ENCODE results near the gene PLCD3.

Gene PLCD3

DNA sequence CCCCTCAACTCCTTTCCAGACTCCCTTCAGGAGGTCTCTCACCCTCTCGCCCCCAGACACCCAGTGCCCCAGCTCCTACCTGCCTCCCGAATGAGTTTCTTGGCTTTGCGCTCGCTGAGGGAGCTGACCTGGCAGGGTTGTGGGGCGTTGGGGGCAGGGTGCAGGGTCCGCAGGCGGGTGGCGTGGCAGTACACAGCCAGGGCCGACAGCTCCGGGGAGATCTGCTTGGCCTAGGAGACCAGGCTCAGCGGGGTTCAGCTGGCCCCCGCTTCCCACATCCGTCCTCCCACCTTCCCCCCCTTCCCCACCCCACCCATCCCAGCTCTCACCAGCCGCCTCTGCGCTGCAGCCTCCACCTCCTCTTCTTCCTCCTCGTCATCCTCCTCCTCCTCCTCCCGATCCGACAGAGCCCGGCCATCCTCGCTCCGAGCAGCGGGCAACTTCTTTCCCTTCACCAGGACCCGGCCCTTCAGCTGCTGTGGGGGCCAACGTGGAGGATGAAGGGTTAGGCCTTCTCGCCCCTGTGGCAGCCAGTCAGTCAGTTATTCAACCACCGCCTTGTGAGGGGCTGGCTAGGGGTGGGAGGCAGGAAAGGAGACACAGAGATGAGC, 17.2 kb downstream of the PLCD3 start:
- Histone ChIP-seq H3K23ac (ENCODE audit: low read length) (no peak overlapping the region), H3K79me1 (ENCODE audit: low read length) (no peaks in the 10 kb centered on the region), H3K4me2 (ENCODE audit: low read length) (no peak overlapping the region), H2BK5ac (ENCODE audit: low read length) (no peak overlapping the region), H2BK15ac (replicated peaks; ENCODE audit: low read depth) (no peak overlapping the region), H3K4me3 (ENCODE audit: low read length) (no peak overlapping the region), H3K27ac (ENCODE audit: low read depth, low read length) (no peak overlapping the region), H4K5ac (ENCODE audit: low read length) (no peak overlapping the region), H2BK120ac (ENCODE audit: low read depth, low read length) (no peak overlapping the region), H3K4ac (ENCODE audit: low read depth, low read length) (no peak overlapping the region), H3K27me3 (ENCODE audit: insufficient read depth, low read length, poor library complexity) (no peaks in the 10 kb centered on the region), H3K36me3 (ENCODE audit: control insufficient read depth, insufficient read depth, low read length) (no peaks in the 10 kb centered on the region), H3K79me2 (ENCODE audit: control insufficient read depth, insufficient read depth, low read length) (no peaks in the 10 kb centered on the region), H3K18ac (ENCODE audit: low read length) (no peak overlapping the region), H3K4me1 (ENCODE audit: control insufficient read depth, low read depth, low read length) (no peaks in the 10 kb centered on the region), H3K9ac (ENCODE audit: low read length) (no peak overlapping the region), H2AK5ac (ENCODE audit: low read length) (no peak overlapping the region), H3K56ac (ENCODE audit: low read length) (no peak overlapping the region), H4K8ac (ENCODE audit: low read depth, low read length) (no peak overlapping the region)
- no peak for DNase-seq
- no CpG with 5 or more reads among the region's 26 CpGs for WGBS (ENCODE audit: extremely low coverage, insufficient coverage, low lambda C conversion rate)

- H3K27me3 ChIP-seq (ENCODE audit: insufficient read depth, low read length, poor library complexity): no peaks in the 10 kb centered on the region
- H3K79me1 ChIP-seq (ENCODE audit: low read length): no peaks in the 10 kb centered on the region
- H2BK120ac ChIP-seq (ENCODE audit: low read depth, low read length): no peak overlapping the region
- no peak overlapping the region for H3K4ac ChIP-seq (ENCODE audit: low read depth, low read length)
- no peak for DNase-seq
- H4K8ac ChIP-seq (ENCODE audit: low read depth, low read length): no peak overlapping the region
- no peaks in the 10 kb centered on the region for H3K4me1 ChIP-seq (ENCODE audit: control insufficient read depth, low read depth, low read length)
- no peak overlapping the region for H2BK5ac ChIP-seq (ENCODE audit: low read length)
- no peak overlapping the region for H3K56ac ChIP-seq (ENCODE audit: low read length)
- H3K79me2 ChIP-seq (ENCODE audit: control insufficient read depth, insufficient read depth, low read length): no peaks in the 10 kb centered on the region
- WGBS (ENCODE audit: extremely low coverage, insufficient coverage, low lambda C conversion rate): no CpG with 5 or more reads among the region's 19 CpGs
- no peak overlapping the region for H3K4me3 ChIP-seq (ENCODE audit: low read length)
- H3K27ac ChIP-seq (ENCODE audit: low read depth, low read length): no peak overlapping the region
- H2AK5ac ChIP-seq (ENCODE audit: low read length): no peak overlapping the region
- H3K36me3 ChIP-seq (ENCODE audit: control insufficient read depth, insufficient read depth, low read length): no peaks in the 10 kb centered on the region
- H4K5ac ChIP-seq (ENCODE audit: low read length): no peak overlapping the region
- H3K4me2 ChIP-seq (ENCODE audit: low read length): no peak overlapping the region
- no peak overlapping the region for H3K18ac ChIP-seq (ENCODE audit: low read length)
- H3K23ac ChIP-seq (ENCODE audit: low read length): no peak overlapping the region
- H2BK15ac ChIP-seq (replicated peaks; ENCODE audit: low read depth): no peak overlapping the region
- no peak overlapping the region for H3K9ac ChIP-seq (ENCODE audit: low read length)
Measured at GRCh38 chr17:45114117-45114932, 18.0 kb downstream of the PLCD3 start.

GRCh38 chr17:45113424-45113754, 18.9 kb downstream of the PLCD3 start:
- no CpG with 5 or more reads among the region's 9 CpGs for WGBS (ENCODE audit: extremely low coverage, insufficient coverage, low lambda C conversion rate)
- Histone ChIP-seq H3K36me3 (ENCODE audit: control insufficient read depth, insufficient read depth, low read length) (peaks cover 1% of the 10 kb centered on the region), H3K4ac (ENCODE audit: low read depth, low read length) (no peak overlapping the region), H4K8ac (ENCODE audit: low read depth, low read length) (no peak overlapping the region), H2BK15ac (replicated peaks; ENCODE audit: low read depth) (no peak overlapping the region), H3K4me1 (ENCODE audit: control insufficient read depth, low read depth, low read length) (no peaks in the 10 kb centered on the region), H3K23ac (ENCODE audit: low read length) (no peak overlapping the region), H3K56ac (ENCODE audit: low read length) (no peak overlapping the region), H3K9ac (ENCODE audit: low read length) (no peak overlapping the region), H3K79me1 (ENCODE audit: low read length) (no peaks in the 10 kb centered on the region), H3K79me2 (ENCODE audit: control insufficient read depth, insufficient read depth, low read length) (no peaks in the 10 kb centered on the region), H2BK5ac (ENCODE audit: low read length) (no peak overlapping the region), H3K27ac (ENCODE audit: low read depth, low read length) (no peak overlapping the region), H2AK5ac (ENCODE audit: low read length) (no peak overlapping the region), H3K4me2 (ENCODE audit: low read length) (no peak overlapping the region), H2BK120ac (ENCODE audit: low read depth, low read length) (no peak overlapping the region), H4K5ac (ENCODE audit: low read length) (no peak overlapping the region), H3K4me3 (ENCODE audit: low read length) (no peak overlapping the region), H3K18ac (ENCODE audit: low read length) (no peak overlapping the region), H3K27me3 (ENCODE audit: insufficient read depth, low read length, poor library complexity) (no peaks in the 10 kb centered on the region)
- no peak for DNase-seq

DNA sequence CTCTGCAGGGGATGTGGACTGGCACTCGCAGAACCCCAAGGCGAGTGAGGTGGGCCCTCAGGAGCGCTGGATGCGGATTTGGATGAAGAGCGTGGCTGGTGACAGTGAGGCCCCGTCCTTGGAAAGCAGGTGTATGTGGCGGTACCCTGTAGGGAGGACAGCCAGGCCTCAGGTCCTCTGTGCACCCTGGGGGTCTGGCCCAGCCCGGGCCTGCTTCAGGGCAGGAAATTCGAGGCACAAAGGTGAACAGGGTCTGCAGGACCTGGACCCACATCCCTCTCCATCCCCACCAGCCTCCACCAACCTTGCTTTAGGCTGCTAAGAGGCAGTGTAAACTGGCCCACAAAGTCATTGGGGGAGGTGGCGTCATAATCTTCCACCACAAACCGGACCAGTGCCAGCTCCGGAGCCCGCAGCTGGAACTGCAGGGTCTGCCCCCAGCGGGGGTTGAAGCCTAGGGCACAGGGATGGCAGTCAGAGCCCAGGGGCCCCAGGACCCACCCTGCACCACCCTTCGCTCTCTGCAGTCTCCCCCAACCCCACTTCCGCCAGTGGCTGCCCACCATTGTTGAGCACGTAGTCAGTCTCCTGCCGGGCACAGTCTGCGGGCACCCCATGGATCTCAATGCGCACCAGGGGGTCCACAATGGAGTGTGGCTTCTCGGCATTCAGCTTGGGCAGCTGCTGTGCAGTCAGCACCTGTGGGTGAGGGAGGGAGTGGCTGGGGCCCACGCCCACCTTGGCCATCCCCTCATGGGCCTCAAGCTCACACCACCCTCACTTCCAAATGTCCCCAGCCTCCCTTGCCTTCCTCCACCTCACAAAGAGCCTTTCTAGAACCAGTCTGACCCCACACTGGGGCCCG, 19.5 kb downstream of the PLCD3 start:
- Histone ChIP-seq H3K27ac (ENCODE audit: low read depth, low read length) (no peak overlapping the region), H2BK120ac (ENCODE audit: low read depth, low read length) (no peak overlapping the region), H3K79me1 (ENCODE audit: low read length) (no peaks in the 10 kb centered on the region)

GRCh38 chr17:45111850-45112249, 20.5 kb downstream of the PLCD3 start:
- H3K4me1 ChIP-seq (ENCODE audit: control insufficient read depth, low read depth, low read length): no peaks in the 10 kb centered on the region
- H3K9ac ChIP-seq (ENCODE audit: low read length): no peak overlapping the region
- no peak overlapping the region for H2BK120ac ChIP-seq (ENCODE audit: low read depth, low read length)
- H3K79me2 ChIP-seq (ENCODE audit: control insufficient read depth, insufficient read depth, low read length): no peaks in the 10 kb centered on the region
- no CpG with 5 or more reads among the region's 11 CpGs for WGBS (ENCODE audit: extremely low coverage, insufficient coverage, low lambda C conversion rate)
- H3K18ac ChIP-seq (ENCODE audit: low read length): no peak overlapping the region
- H3K4ac ChIP-seq (ENCODE audit: low read depth, low read length): no peak overlapping the region
- no peak for DNase-seq
- H3K56ac ChIP-seq (ENCODE audit: low read length): no peak overlapping the region
- H3K4me3 ChIP-seq (ENCODE audit: low read length): no peak overlapping the region
- H3K27me3 ChIP-seq (ENCODE audit: insufficient read depth, low read length, poor library complexity): no peaks in the 10 kb centered on the region
- H3K79me1 ChIP-seq (ENCODE audit: low read length): no peaks in the 10 kb centered on the region
- H3K23ac ChIP-seq (ENCODE audit: low read length): no peak overlapping the region
- no peak overlapping the region for H2AK5ac ChIP-seq (ENCODE audit: low read length)
- H3K27ac ChIP-seq (ENCODE audit: low read depth, low read length): no peak overlapping the region
- H2BK5ac ChIP-seq (ENCODE audit: low read length): no peak overlapping the region
- H4K5ac ChIP-seq (ENCODE audit: low read length): no peak overlapping the region
- no peak overlapping the region for H2BK15ac ChIP-seq (replicated peaks; ENCODE audit: low read depth)
- H4K8ac ChIP-seq (ENCODE audit: low read depth, low read length): no peak overlapping the region
- no peak overlapping the region for H3K4me2 ChIP-seq (ENCODE audit: low read length)
- H3K36me3 ChIP-seq (ENCODE audit: control insufficient read depth, insufficient read depth, low read length): peaks cover 6% of the 10 kb centered on the region

More for the DNA sequence above, 19.5 kb downstream of the PLCD3 start:
- H2BK15ac ChIP-seq (replicated peaks; ENCODE audit: low read depth): no peak overlapping the region
- no peaks in the 10 kb centered on the region for H3K27me3 ChIP-seq (ENCODE audit: insufficient read depth, low read length, poor library complexity)
- H3K4me2 ChIP-seq (ENCODE audit: low read length): no peak overlapping the region
- H2BK5ac ChIP-seq (ENCODE audit: low read length): no peak overlapping the region
- H3K18ac ChIP-seq (ENCODE audit: low read length): no peak overlapping the region
- H3K36me3 ChIP-seq (ENCODE audit: control insufficient read depth, insufficient read depth, low read length): peaks cover 3% of the 10 kb centered on the region
- H3K4me1 ChIP-seq (ENCODE audit: control insufficient read depth, low read depth, low read length): no peaks in the 10 kb centered on the region
- no peak overlapping the region for H4K8ac ChIP-seq (ENCODE audit: low read depth, low read length)
- no peak overlapping the region for H3K9ac ChIP-seq (ENCODE audit: low read length)
- H3K23ac ChIP-seq (ENCODE audit: low read length): no peak overlapping the region
- WGBS (ENCODE audit: extremely low coverage, insufficient coverage, low lambda C conversion rate): no CpG with 5 or more reads among the region's 23 CpGs
- H4K5ac ChIP-seq (ENCODE audit: low read length): no peak overlapping the region
- no peak overlapping the region for H3K4me3 ChIP-seq (ENCODE audit: low read length)
- no peak overlapping the region for H3K56ac ChIP-seq (ENCODE audit: low read length)
- no peak overlapping the region for H3K4ac ChIP-seq (ENCODE audit: low read depth, low read length)
- H3K79me2 ChIP-seq (ENCODE audit: control insufficient read depth, insufficient read depth, low read length): no peaks in the 10 kb centered on the region
- no peak overlapping the region for H2AK5ac ChIP-seq (ENCODE audit: low read length)
- no peak for DNase-seq

Data from mesendoderm (in vitro differentiated cells).